T1000 (cell line): Measurements from ENCODE around the gene FXYD5.
"Not testable (repeated sequence)": the region's sequence is repeated elsewhere in the genome, so short reads cannot be mapped to it uniquely, and the experiment has no call there.

Experiments
- DNase-seq: peaks from one replicate; lab custom pipeline; 2025; ENCODE audit warnings: mixed read lengths; lab: John Stamatoyannopoulos, UW

The FXYD5 gene

DNA sequence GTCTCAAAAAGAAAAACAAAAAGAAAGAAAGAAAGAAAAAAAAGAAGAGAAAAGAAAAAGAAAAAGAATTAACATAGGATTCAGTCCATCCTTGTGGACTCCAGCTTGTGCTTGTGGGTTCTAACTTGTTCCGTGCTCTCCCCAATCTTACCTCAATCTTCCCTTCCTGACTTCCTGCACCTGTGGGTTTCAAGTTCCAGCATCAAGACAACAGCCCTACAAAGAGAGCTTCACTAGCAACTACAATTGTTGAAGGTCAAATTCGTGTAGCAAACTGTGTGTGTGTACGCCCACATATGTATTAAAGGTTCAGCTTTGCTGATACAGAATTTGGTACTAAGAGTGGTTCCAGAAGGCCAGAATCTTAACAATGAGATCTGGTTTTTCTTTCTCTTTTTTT lies 25.3 kb downstream of the FXYD5 start:
- DNase-seq, result no peak

DNA sequence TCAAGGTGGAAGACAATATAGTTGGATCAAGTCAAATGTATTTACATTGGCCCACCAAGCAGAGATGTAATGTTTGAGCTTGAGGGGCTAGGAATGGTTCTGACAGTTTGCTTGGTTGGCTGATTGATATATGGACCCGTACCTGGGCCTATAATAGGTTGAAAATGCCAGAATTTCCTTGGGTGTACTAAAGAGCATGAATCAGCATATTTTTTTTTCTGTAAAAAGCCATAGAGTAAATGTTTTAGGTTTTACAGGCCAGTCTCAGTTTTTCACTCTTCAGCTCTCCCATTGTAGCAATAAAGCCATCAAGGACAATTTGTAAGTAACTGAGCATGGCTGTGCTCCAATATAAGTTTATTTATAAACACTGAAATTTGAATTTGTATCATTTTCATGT lies 26.9 kb downstream of the FXYD5 start:
- no peak for DNase-seq

DNA sequence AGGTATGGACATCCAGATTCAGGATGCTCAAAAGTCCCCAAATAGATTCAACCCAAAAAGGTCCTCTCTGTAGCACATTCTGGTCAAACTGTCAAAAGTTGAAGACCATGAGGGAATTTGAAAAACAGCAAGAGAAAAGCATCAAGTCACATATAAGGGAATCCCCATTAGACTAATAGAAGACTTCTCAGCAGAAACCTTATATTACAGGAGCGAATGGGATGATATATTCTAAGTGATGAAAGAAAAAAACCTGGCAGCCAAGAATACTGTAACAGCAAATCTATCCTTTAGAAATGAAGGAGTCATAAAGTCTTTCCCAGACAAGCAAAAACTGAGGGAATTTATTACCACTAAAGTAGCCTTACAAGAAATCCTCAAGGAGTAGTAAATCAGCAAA lies 29.7 kb downstream of the FXYD5 start:
- no peak for DNase-seq

GRCh38 chr19:35184884-35185283 lies 30.3 kb downstream of the FXYD5 start:
- DNase-seq, result no peak

DNA sequence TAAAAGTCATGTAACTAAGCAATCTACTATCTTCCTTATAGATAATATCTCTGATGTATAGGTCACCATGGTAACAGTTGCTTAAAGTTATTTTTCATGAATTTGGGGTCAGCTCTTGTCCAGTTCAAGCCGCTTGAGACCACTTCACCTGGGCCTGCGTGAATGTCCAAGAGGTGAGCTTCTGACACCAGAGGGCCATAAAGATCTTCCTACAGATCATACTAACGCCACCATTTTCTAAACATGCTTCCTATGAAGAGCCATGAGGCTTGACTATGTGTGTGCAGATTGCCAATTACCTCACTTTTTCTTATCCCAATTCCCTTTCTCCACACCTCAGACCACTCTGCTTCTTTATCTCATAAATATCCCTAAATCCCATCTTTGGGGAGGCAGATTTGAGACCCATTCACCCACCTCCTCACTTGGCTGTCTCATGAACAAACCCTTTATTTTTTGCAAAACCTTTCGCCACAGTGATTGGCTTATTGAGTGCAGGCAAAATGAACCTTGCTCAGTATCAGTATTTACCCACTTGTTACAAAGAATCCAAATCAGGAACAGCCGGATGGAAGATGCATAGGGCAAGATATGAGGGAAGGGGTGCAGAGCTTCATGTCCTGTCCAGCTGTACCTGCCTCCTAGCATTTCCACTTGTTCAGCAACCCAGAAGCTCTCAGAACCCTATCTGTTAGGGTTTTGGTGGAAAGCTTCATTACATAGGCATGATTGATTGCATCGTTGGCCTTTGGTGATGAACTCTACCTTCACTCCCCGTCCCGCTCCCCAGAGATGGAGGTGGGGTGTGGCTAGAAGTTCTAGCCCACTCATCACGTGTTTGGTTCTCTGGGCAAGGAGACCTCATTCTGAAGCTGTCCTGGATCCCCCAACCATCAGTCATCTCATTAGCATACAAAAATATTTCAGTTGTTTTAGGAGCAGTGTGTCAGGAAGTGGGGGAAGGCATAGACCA lies 39.8 kb downstream of the FXYD5 start:
- DNase-seq, result no peak

DNA sequence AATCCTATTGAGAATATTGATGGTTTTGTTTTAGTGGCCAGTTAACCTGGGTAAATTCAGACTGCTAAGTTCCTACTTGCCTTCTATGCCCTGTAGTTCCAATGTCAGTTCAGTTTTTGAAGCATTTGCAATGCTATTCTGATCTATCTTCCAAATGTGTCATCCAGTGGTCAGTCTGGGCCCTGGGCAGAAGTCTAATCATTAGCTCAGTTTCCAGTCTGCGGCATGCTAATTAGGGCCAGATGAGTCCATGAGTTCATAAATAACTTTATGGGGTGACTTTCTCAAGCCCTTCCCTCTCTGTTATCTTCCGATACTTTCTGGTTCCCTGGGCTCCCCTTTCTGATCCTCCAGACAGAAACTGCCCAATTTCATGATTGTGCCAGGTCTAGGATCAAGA lies 41.3 kb downstream of the FXYD5 start:
- no peak for DNase-seq

DNA sequence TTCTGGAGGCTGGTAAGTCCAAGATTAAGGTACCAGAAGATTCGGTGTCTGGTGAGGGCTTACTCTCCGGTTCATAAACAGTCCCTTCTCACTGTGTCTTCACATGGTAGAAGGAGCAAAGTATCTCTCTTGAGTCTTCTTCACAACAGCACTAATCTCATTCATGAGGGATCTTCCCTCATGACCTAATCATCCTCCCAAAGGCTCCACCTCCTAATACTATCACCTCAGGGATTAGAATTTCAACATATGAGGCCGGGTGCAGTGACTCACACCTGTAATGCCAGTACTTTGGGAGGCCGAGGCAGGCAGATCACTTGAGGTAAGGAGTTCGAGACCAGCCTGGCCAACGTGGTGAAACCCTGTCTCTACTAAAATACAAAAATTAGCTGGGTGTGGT lies 42.3 kb downstream of the FXYD5 start:
- DNase-seq, result not testable (repeated sequence)

- DNase-seq, result no peak
Observed at GRCh38 chr19:35199481-35199880, 44.9 kb downstream of the FXYD5 start.

- no peak for DNase-seq
Observed at GRCh38 chr19:35202722-35203688, 48.5 kb downstream of the FXYD5 start.

DNA sequence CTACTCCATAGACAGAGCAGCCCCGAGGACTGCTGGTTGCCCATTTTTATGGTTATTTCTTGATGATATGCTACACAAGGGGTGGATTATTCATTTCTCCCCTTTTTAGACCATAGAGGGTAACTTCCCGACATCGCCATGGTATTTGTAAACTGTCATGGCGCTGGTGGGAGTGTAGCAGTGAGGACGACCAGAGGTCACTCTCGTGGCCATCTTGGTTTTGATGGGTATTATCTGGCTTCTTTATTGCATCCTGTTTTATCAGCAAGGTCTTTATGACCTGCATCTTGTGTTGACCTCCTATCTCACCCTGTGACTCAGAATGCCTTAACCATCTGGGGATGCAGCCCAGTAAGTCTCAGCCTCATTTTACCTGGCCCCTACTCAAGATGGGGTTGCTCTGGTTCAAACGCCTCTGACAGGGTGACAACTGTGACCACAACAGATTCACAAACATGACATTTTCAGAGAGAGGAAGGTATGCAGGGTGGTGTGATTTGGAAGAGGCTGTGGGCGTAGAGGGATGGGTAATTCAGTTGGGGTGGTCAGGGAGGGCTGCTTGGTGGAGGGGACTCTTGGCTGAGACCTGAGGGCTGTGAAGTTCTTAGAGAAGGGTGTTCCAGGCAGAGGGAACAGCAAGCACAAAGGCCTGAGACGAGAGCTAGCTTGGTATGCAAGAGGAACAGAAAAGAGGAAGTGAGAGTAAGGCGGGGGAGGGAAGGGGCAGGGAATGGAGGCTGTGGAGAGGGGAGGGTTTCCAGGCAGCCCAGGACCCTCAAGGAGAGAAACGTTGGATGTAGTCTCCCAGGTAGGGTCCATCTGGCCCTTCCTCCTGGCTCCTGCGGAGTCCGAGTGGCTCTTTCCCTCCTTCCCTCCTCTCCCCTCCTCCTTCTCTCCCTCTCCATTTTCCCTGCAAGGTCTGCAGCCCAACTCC lies 50.5 kb downstream of the FXYD5 start:
- no peak for DNase-seq

GRCh38 chr19:35205733-35206323 lies 51.3 kb downstream of the FXYD5 start:
- no peak for DNase-seq

- DNase-seq, result no peak
Observed at GRCh38 chr19:35206379-35206778, 51.8 kb downstream of the FXYD5 start.

- DNase-seq, result no peak
Observed at GRCh38 chr19:35206855-35207254, 52.3 kb downstream of the FXYD5 start.

DNA sequence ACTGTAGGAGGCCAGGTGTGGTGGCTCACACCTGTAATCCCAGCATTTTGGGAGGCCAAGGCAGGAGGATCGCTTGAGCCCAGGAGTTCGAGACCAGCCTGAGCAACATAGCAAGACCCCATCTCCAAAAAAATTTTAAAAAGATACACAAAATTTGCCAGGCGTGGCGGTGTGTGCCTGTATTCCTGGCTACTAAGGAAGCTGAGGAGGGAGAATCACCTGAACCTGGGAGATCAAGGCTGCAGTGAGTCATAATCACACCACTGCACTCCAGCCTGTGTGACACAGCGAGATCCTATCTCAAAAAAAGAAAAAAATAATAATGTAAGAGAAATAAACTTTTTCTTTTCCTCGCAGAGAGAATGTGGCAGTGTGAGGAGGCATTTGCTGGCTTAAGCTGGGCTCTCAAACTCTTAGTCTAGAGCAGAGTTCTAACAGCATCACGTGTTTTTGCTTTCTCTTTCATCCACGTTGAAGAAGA lies 52.9 kb downstream of the FXYD5 start:
- DNase-seq, result no peak

DNA sequence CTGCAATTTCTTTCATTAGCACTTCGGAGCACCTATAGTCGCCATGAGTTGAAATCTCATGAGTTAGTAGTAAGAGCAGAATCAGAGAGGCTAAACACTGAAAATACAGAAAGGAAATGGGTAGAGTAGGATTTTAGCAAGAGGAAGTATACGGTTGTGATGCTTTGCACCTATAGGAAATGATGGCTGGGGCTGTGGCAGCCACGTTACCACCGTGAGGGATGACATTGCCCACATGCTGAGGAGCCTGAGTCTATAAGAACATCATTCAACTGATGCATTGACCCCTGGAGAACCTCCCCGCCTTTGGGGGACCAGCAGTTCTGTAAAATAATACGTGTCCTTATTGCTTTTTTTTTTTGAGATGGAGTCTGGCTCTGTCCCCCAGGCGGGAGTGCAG lies 53.6 kb downstream of the FXYD5 start:
- no peak for DNase-seq

DNA sequence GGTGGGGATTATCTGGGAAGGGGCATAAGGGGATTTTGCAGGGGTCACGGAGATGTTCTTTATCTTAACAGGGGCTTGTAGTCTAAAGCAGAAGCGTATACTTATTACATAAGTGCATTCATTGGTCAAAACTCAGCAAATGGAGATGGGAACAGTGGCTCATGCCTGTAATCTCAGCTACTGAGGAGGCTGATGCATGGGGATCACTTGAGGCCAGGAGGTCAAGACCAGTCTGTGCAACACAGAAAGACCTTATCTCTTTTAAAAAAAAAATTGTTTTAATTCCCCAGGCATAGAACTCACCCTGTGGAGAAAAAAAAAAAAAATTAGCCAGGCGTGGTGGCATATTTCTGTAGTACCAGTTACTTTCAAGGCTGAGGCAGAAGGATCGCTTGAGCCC lies 55.1 kb downstream of the FXYD5 start:
- DNase-seq, result no peak

DNA sequence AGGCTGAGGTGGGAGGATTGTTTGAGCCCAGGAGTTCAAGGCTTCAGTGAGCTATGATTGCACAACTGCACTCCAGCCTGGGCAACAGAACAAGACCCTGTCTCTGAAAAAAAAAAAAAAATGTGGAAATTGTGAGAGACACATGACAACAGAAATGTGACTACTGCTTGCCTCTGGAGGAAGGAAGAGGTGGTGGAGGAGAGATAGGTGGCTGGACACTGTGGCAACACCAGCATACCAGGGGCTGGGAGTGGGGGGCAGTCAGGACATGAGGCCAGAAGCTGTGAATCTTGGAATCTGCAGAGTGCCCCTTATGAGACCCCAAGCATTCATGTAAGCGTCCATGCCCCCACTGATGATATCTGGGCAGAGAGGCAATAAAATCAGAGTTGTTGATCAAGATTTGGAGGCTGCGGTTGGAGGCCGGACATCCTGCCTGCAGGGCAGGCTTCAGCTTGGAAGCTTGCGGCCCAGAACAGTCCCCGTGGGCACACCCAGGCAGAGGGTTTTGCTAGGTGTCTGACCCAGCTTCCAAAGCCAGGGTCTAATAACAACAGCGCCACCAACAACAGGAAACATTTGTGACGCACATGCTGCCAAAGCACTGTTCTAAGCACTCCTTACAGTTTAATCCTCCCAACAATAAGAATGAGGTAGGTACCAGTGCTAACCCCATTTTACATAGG lies 57.2 kb downstream of the FXYD5 start:
- no peak for DNase-seq

DNA sequence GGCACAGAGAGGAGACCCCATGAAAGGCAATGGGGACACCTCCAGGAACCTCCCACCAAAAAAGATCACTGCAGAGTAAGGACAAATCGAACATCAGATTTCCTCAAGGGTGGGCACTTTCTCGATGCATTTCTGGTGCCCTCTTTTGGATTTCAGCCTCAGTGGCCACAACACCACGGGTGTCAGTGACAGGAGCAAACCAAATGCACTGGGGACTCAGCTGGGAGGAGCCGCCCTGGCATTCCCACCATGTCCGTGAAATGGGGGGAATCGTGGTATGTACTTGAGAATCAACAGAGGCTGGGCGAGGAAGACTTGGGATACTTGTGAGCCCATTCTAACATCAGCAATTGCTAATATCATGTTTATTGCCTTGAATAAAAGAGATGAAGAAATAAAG lies 57.7 kb downstream of the FXYD5 start:
- DNase-seq, result no peak

GRCh38 chr19:35213663-35214632 lies 59.4 kb downstream of the FXYD5 start:
- DNase-seq, result no peak
